K562 (cell line): ENCODE results near the gene COG4. TPM values are rescaled to one million over a fixed set of nuclear protein-coding genes. Genes with fewer than 3 reads are reported as not detected.

Experiments
- ATAC-seq: fragments of 200-7000 bp; cut with Tn5 transposase; 3 replicates; pipeline ENCODE4 v1.9.1; 2020; ENCODE audit warnings: moderate library complexity
- BruUV-seq: library from RNA; stranded (reverse); fragments of 400-500 nt; replicated peaks from 2 replicates; lab custom pipeline; 2021; lab: Mats Ljungman, UMichigan
- CTCF ChIA-PET: fragments of 300-600 bp; formaldehyde crosslinking; extraction: SDS; loops from one replicate; lab custom pipeline; 2021; ENCODE audit warnings: low intra/inter-chr PET ratio; lab: Yijun Ruan, JAX
- POLR2A ChIA-PET: fragments of 300-600, 350-650 bp; sonication (Branson Sonifier 250); formaldehyde crosslinking; extraction: SDS; loops from one replicate; lab custom pipeline; 2021; ENCODE audit warnings: antibody characterized with exemption, inconsistent platforms; lab: Yijun Ruan, JAX
- DNase-seq, 4 experiments: peaks; one replicate each; pipeline versions ENCODE4 v3.0.0 to v3.0.0-alpha.2; 2011 to 2018; ENCODE audit warnings: low spot score in 3 of 4, mixed read lengths in 3 of 4; ENCODE audit errors: extremely low read depth in 1 of 4
- FAIRE-seq: peaks from 2 replicates; lab custom pipeline; 2011; peaks lifted over from hg19 to GRCh38; lab: Jason Lieb, UNC
- H2AFZ ChIP-seq: 2 replicates; pipeline ENCODE4 v1.6.0; 2011; ENCODE audit warnings: low read depth, low read length, control low read depth, inconsistent platforms
- H3K27ac ChIP-seq: fragments of 200-600 bp; 3 replicates; pipeline ENCODE4 v1.8.0; 2011; ENCODE audit warnings: low read depth, mild to moderate bottlenecking, control low read depth, inconsistent platforms, low read length, moderate library complexity, mixed read lengths; ENCODE audit errors: extremely low read depth
- H3K27me3 ChIP-seq, 2 experiments: fragments of 300-600 bp in 1 of 2; 2 replicates in 1 of 2; 3 replicates in 1 of 2; pipeline versions ENCODE4 v1.6.0 to v1.8.0; 2011; ENCODE audit warnings: inconsistent platforms in 2 of 2, low read length in 2 of 2, mild to moderate bottlenecking in 1 of 2, mixed read lengths in 1 of 2, moderate library complexity in 1 of 2; ENCODE audit not compliant: control insufficient read depth in 2 of 2, insufficient read depth in 2 of 2
- H3K36me3 ChIP-seq: fragments of 300-600 bp; 3 replicates; pipeline ENCODE4 v1.8.0; 2011; ENCODE audit warnings: mild to moderate bottlenecking, low read length, inconsistent platforms; ENCODE audit not compliant: control insufficient read depth, insufficient read depth
- H3K4me1 ChIP-seq, 2 experiments: fragments of 200-600 bp in 1 of 2; replicated peaks in 1 of 2; 2 replicates in 1 of 2; 3 replicates in 1 of 2; pipeline versions ENCODE4 v1.5.1 to v1.8.0; 2011; ENCODE audit warnings: inconsistent platforms in 2 of 2, low read length in 2 of 2, mild to moderate bottlenecking in 1 of 2, mixed read lengths in 1 of 2, moderate library complexity in 1 of 2; ENCODE audit not compliant: control insufficient read depth in 2 of 2, insufficient read depth in 2 of 2
- H3K4me2 ChIP-seq: 2 replicates; pipeline ENCODE4 v1.6.1; 2011; ENCODE audit warnings: low read length, control low read depth, inconsistent platforms, mixed read lengths; ENCODE audit not compliant: insufficient read depth
- H3K4me3 ChIP-seq: fragments of 200-600 bp; sonication (generic), shearing (Covaris generic); 2 replicates; pipeline ENCODE4 v1.5.1; 2016; ENCODE audit warnings: control low read depth, inconsistent platforms
- H3K79me2 ChIP-seq: fragments of 200-600 bp; 3 replicates; pipeline ENCODE4 v1.8.0; 2011; ENCODE audit warnings: low read length, inconsistent platforms; ENCODE audit not compliant: control insufficient read depth, insufficient read depth
- H3K9ac ChIP-seq, 2 experiments: 2 replicates each; pipeline versions ENCODE4 v1.6.0 to v1.6.1; 2011; ENCODE audit warnings: low read depth in 2 of 2, low read length in 2 of 2, control low read depth in 1 of 2, inconsistent platforms in 1 of 2, mild to moderate bottlenecking in 1 of 2, mixed read lengths in 1 of 2; ENCODE audit not compliant: insufficient read depth in 1 of 2
- H3K9me1 ChIP-seq: one replicate; pipeline ENCODE4 v1.6.0; 2011; ENCODE audit warnings: inconsistent platforms, mild to moderate bottlenecking, low read length, moderate library complexity; ENCODE audit not compliant: control insufficient read depth, insufficient read depth
- H3K9me3 ChIP-seq: replicated peaks from 2 replicates; pipeline ENCODE4 v1.5.1; 2011; ENCODE audit warnings: low read depth, low read length, inconsistent platforms; ENCODE audit not compliant: control insufficient read depth, insufficient read depth
- H4K20me1 ChIP-seq: replicated peaks from 2 replicates; pipeline ENCODE4 v1.6.1; 2011; ENCODE audit warnings: low read length, inconsistent platforms, mixed read lengths; ENCODE audit not compliant: control insufficient read depth, insufficient read depth
- GATA2 ChIP-seq: sonication (generic); formaldehyde crosslinking; IDR thresholded peaks from 2 replicates; pipeline ENCODE4 v1.4.0; 2020; ENCODE audit warnings: mild to moderate bottlenecking, missing genetic modification reagents
- GTF2A2 ChIP-seq: IDR thresholded peaks from 2 replicates; pipeline ENCODE4 v1.6.1; 2016; ENCODE audit warnings: mild to moderate bottlenecking, missing genetic modification characterization, missing compliant biosample characterization
- KAT2B ChIP-seq: IDR thresholded peaks from one replicate; pipeline ENCODE4 v1.6.1; 2012; ENCODE audit warnings: low read depth, mild to moderate bottlenecking, control low read depth, inconsistent platforms, low read length, moderate library complexity
- NELFE ChIP-seq: IDR thresholded peaks from 2 replicates; pipeline ENCODE4 v1.6.1; 2011; ENCODE audit warnings: mild to moderate bottlenecking; ENCODE audit not compliant: insufficient read depth, insufficient read length
- POLR2B ChIP-seq: fragments of 450-650 bp; IDR thresholded peaks from 2 replicates; pipeline ENCODE4 v1.6.1; 2018; ENCODE audit warnings: low read depth; ENCODE audit not compliant: partially characterized antibody
- PTBP1 ChIP-seq: fragments of 200-400 bp; formaldehyde crosslinking; IDR thresholded peaks from 2 replicates; pipeline ENCODE4 v1.6.1; 2017; ENCODE audit warnings: low read depth, low read length
- RBM39 ChIP-seq: fragments of 200-400 bp; formaldehyde crosslinking; optimal IDR thresholded peaks from 2 replicates; pipeline ENCODE3; 2018; ENCODE audit warnings: low read depth, low read length
- ZNF324 ChIP-seq: fragments of 250-450 bp; sonication (Bioruptor Pico); IDR thresholded peaks from 2 replicates; pipeline ENCODE4 v1.4.0; 2020; ENCODE audit warnings: mild to moderate bottlenecking
- WGBS: fragments of 100-300 bp; shearing (Covaris generic); methylation state at CpG from one replicate; pipeline ENCODE4 v1.1.6; 2016; ENCODE audit warnings: low coverage, mixed read lengths; ENCODE audit not compliant: insufficient coverage; ENCODE audit errors: missing lambda C conversion rate; 5-methylcytosine and 5-hydroxymethylcytosine counted together
- in situ Hi-C: fragments of 300-500 bp; cut with MboI; formaldehyde crosslinking; loops from 4 replicates; pipeline ENCODE4 v1.15.0; 2018; ENCODE audit warnings: inconsistent platforms, mixed read lengths
- intact Hi-C: fragments of 100-400 bp; cut with micrococcal nuclease; formaldehyde crosslinking; loops from 2 replicates; pipeline ENCODE4 v1.14.2; 2022
- polyA plus RNA-seq, 8 experiments: library from polyadenylated mRNA; depleted of rRNA in 4 of 8; stranded (reverse) in 5 of 8; unstranded in 3 of 8; fragments of >200 nt; fragmentation: Nextera tagmentation in 2 of 8; fragmentation: Illumina TruSeq in 1 of 8; extraction: Ambion mirVana in 2 of 8; extraction: Trizol in 1 of 8; gene quantifications; 2 replicates each; pipeline versions ENCODE4 v1.2.1 to v1.2.3, GENCODE V29; 2011 to 2014; ENCODE audit warnings: inconsistent platforms in 1 of 8, missing spikeins in 1 of 8
- total RNA-seq, 7 experiments: library from RNA; depleted of rRNA in 6 of 7; stranded (reverse); fragments of >200 nt in 6 of 7; fragmentation: Illumina TruSeq in 2 of 7; extraction: Trizol in 2 of 7; gene quantifications; 2 replicates each; pipeline versions ENCODE4 v1.2.1 to v1.2.3, GENCODE V29; 2011 to 2021; ENCODE audit warnings: low replicate concordance in 1 of 7
- TF ChIP-seq, protein P1 (sequence below): fragments of 450-650 bp; IDR thresholded peaks from 2 replicates; pipeline ENCODE4 v1.6.1; 2017; ENCODE audit warnings: antibody characterized with exemption
- TF ChIP-seq, protein P2 (sequence below): sonication (generic); formaldehyde crosslinking; IDR thresholded peaks from 2 replicates; pipeline ENCODE4 v1.8.0; 2022; ENCODE audit warnings: missing genetic modification reagents, mild to moderate bottlenecking, borderline replicate concordance
- TF ChIP-seq, protein P3 (sequence below): fragments of 450-650 bp; formaldehyde crosslinking; IDR thresholded peaks from 2 replicates; pipeline ENCODE4 v1.4.0; 2020; ENCODE audit warnings: mild to moderate bottlenecking, moderate library complexity
- TF ChIP-seq, protein P4 (sequence below), 2 experiments: fragments of 450-650 bp in 1 of 2; IDR thresholded peaks; 2 replicates each; pipeline ENCODE4 v1.6.1; 2011 to 2017; ENCODE audit warnings: low read depth in 2 of 2, antibody characterized with exemption in 1 of 2, borderline replicate concordance in 1 of 2, low read length in 1 of 2, mild to moderate bottlenecking in 1 of 2, mixed read lengths in 1 of 2; ENCODE audit not compliant: control insufficient read depth in 1 of 2

The COG4 gene
- total and polyA plus RNA-seq, 9 of the 15 experiments (the other 6 are each of a cell fraction or from before 2014, with no cell fraction given), result 13.7 to 73.9 (median 44.2) TPM

DNA sequence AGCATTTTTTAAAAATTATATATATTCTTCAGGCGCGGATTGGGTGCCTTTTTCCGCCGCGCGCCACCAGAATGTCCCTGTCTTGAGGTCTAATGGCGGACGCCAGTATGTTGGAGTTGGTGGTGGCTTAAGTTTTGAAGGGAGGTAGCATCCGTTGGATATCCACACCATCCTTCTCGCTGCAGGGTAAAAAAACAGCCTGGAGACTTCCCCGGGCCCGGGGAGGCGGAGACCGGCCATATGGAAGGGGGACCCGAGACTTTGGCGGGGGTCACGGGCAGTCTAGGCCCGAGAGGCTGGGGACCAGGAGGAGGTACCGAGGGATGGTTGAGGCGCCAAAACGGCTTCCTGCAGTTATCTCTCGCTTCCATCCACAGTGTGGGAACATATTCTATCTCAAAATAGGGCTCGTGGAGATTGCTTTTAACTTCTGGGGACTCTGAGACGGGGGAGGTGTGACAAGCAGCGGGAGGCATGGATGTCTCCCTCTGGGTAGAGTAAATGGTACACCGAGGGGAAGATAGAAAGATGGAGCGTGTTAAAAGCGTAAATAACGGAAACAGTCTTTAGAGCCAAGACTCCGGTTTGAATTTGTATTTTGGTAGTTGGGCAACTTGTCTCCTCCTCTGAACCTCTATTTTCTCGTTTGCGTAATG is 517 bp upstream of the COG4 start, which contains the start of gene SF3B3:
SF3B3 (plus strand) TSS at position 74 of the 656 bp plus-strand sequence. CDS start 2,841 bp downstream, outside the sequence.
- Histone ChIP-seq H3K27ac (peak within 1 kb of the TSS; percentile 89), H3K27me3 (no peaks in the 10 kb centered on the region), H3K9me3 (no peaks in the 10 kb centered on the region), H3K4me2 (peak within 1 kb of the TSS; percentile 89), H3K9ac (peak within 1 kb of the TSS; percentile 90 to 95), H4K20me1 (peaks cover 29% of the 10 kb centered on the region), H3K4me3 (peak within 1 kb of the TSS; percentile 75), H3K9me1 (no peaks in the 10 kb centered on the region), H3K79me2 (peaks cover 75% of the 10 kb centered on the region), H3K4me1 (peaks cover 2 to 18% of the 10 kb centered on the region in 2 experiments; a peak in 4 of 5 replicates), H2AFZ (peak within 1 kb of the TSS; percentile 57), H3K36me3 (peaks cover 41% of the 10 kb centered on the region)
- DNase-seq (peak; percentile 78 to 84 (median 80)), FAIRE-seq (peak; percentile 35), ATAC-seq (peak; percentile 75)
- in situ Hi-C loops, result no loop called here
- WGBS, result 1% methylated on average over 32 of the region's 32 CpGs
- CTCF ChIA-PET, result no interaction called here
- BruUV-seq, result no TSS peak
- intact Hi-C loops, result loop anchor here (2.0 to 10.0 kb wide), 4 partner anchors 95 to 239 kb away; partner anchors contain the start of gene AARS1
- POLR2A ChIA-PET, result interaction anchor here (0.8 to 3.1 kb wide), 15 partner anchors 10 to 177 kb away, joined by 3 to 14 read pairs (median 4); partner anchors contain the start of genes DDX19A and FCSK
- TF ChIP-seq, protein P1, sequence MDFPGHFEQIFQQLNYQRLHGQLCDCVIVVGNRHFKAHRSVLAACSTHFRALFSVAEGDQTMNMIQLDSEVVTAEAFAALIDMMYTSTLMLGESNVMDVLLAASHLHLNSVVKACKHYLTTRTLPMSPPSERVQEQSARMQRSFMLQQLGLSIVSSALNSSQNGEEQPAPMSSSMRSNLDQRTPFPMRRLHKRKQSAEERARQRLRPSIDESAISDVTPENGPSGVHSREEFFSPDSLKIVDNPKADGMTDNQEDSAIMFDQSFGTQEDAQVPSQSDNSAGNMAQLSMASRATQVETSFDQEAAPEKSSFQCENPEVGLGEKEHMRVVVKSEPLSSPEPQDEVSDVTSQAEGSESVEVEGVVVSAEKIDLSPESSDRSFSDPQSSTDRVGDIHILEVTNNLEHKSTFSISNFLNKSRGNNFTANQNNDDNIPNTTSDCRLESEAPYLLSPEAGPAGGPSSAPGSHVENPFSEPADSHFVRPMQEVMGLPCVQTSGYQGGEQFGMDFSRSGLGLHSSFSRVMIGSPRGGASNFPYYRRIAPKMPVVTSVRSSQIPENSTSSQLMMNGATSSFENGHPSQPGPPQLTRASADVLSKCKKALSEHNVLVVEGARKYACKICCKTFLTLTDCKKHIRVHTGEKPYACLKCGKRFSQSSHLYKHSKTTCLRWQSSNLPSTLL, result no peak
- TF ChIP-seq, protein P2, sequence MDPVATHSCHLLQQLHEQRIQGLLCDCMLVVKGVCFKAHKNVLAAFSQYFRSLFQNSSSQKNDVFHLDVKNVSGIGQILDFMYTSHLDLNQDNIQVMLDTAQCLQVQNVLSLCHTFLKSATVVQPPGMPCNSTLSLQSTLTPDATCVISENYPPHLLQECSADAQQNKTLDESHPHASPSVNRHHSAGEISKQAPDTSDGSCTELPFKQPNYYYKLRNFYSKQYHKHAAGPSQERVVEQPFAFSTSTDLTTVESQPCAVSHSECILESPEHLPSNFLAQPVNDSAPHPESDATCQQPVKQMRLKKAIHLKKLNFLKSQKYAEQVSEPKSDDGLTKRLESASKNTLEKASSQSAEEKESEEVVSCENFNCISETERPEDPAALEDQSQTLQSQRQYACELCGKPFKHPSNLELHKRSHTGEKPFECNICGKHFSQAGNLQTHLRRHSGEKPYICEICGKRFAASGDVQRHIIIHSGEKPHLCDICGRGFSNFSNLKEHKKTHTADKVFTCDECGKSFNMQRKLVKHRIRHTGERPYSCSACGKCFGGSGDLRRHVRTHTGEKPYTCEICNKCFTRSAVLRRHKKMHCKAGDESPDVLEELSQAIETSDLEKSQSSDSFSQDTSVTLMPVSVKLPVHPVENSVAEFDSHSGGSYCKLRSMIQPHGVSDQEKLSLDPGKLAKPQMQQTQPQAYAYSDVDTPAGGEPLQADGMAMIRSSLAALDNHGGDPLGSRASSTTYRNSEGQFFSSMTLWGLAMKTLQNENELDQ, result no peak
- peak; percentile 41 for TF ChIP-seq RBM39
- TF ChIP-seq GATA2 (CRISPR knock-in tag), result no peak; the same call in 1 of the 2 replicates
- TF ChIP-seq NELFE, result no peak
- TF ChIP-seq, protein P3, sequence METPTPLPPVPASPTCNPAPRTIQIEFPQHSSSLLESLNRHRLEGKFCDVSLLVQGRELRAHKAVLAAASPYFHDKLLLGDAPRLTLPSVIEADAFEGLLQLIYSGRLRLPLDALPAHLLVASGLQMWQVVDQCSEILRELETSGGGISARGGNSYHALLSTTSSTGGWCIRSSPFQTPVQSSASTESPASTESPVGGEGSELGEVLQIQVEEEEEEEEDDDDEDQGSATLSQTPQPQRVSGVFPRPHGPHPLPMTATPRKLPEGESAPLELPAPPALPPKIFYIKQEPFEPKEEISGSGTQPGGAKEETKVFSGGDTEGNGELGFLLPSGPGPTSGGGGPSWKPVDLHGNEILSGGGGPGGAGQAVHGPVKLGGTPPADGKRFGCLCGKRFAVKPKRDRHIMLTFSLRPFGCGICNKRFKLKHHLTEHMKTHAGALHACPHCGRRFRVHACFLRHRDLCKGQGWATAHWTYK (CRISPR knock-in tag), result no peak
- TF ChIP-seq POLR2B, result peak; percentile 82
- TF ChIP-seq ZNF324 (CRISPR knock-in tag), result no peak
- TF ChIP-seq PTBP1, result 0 out of 2 replicates have a peak, but pooled peaks have one; percentile 46
- peak; percentile 95 for TF ChIP-seq GTF2A2 (tag)
- TF ChIP-seq KAT2B, result peak; percentile 67
- TF ChIP-seq, protein P4, sequence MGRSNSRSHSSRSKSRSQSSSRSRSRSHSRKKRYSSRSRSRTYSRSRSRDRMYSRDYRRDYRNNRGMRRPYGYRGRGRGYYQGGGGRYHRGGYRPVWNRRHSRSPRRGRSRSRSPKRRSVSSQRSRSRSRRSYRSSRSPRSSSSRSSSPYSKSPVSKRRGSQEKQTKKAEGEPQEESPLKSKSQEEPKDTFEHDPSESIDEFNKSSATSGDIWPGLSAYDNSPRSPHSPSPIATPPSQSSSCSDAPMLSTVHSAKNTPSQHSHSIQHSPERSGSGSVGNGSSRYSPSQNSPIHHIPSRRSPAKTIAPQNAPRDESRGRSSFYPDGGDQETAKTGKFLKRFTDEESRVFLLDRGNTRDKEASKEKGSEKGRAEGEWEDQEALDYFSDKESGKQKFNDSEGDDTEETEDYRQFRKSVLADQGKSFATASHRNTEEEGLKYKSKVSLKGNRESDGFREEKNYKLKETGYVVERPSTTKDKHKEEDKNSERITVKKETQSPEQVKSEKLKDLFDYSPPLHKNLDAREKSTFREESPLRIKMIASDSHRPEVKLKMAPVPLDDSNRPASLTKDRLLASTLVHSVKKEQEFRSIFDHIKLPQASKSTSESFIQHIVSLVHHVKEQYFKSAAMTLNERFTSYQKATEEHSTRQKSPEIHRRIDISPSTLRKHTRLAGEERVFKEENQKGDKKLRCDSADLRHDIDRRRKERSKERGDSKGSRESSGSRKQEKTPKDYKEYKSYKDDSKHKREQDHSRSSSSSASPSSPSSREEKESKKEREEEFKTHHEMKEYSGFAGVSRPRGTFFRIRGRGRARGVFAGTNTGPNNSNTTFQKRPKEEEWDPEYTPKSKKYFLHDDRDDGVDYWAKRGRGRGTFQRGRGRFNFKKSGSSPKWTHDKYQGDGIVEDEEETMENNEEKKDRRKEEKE (IDR thresholded peaks at IDR 0.05; ENCODE audit: borderline replicate concordance in 1 of 2, control insufficient read depth in 1 of 2, low read depth in 2 of 2, low read length in 1 of 2), result no peak
